WTC11 (cell line): ENCODE data around the gene WSCD1. TPM values are rescaled to one million over a fixed set of nuclear protein-coding genes. Genes with fewer than 3 reads are reported as not detected.
A peak's percentile ranks its signal among the peaks of the same experiment; 100 is the strongest.

Experiments used
- ATAC-seq: fragments of 200-7000 bp; cut with Tn5 transposase; 2 replicates; pipeline ENCODE4 v1.10.0; 2021; ENCODE audit warnings: mild to moderate bottlenecking, moderate library complexity
- CTCF ChIA-PET: fragments of 300-600 bp; sonication (Branson Sonifier 250); formaldehyde crosslinking; loops from one replicate; lab custom pipeline; 2021; ENCODE audit warnings: antibody characterized with exemption; lab: Charles Lee
- POLR2A ChIA-PET: fragments of 350-600 bp; sonication (Branson Sonifier 250); formaldehyde crosslinking; loops from one replicate; lab custom pipeline; 2021; ENCODE audit warnings: antibody characterized with exemption; lab: Charles Lee
- DNase-seq: peaks from one replicate; pipeline ENCODE4 v3.0.0; 2021; ENCODE audit warnings: low spot score
- H3K27ac Mint-ChIP-seq: 2 replicates; pipeline ENCODE4 v1.8.0; 2021; ENCODE audit warnings: mixed read lengths
- H3K27me3 Mint-ChIP-seq: 2 replicates; pipeline ENCODE4 v1.8.0; 2021; ENCODE audit warnings: low read depth, mild to moderate bottlenecking, moderate library complexity, mixed read lengths
- H3K36me3 Mint-ChIP-seq: 2 replicates; pipeline ENCODE4 v1.8.0; 2021; ENCODE audit warnings: mixed read lengths
- H3K4me1 Mint-ChIP-seq: 2 replicates; pipeline ENCODE4 v1.8.0; 2022; ENCODE audit warnings: mixed read lengths
- H3K4me3 Mint-ChIP-seq: 2 replicates; pipeline ENCODE4 v1.8.0; 2021; ENCODE audit warnings: mild to moderate bottlenecking, moderate library complexity, mixed read lengths
- H3K9me3 Mint-ChIP-seq: 2 replicates; pipeline ENCODE4 v1.8.0; 2021; ENCODE audit warnings: mixed read lengths
- ARID4B ChIP-seq: sonication (generic); formaldehyde crosslinking; IDR thresholded peaks from 2 replicates; pipeline ENCODE4 v1.8.0; 2023; ENCODE audit warnings: missing genetic modification reagents, mild to moderate bottlenecking, borderline replicate concordance
- ATF2 ChIP-seq: sonication (generic); formaldehyde crosslinking; IDR thresholded peaks from 2 replicates; pipeline ENCODE4 v1.8.1; 2022; ENCODE audit warnings: low read depth, missing genetic modification reagents, borderline replicate concordance
- CREM ChIP-seq: sonication (generic); formaldehyde crosslinking; IDR thresholded peaks from 2 replicates; pipeline ENCODE4 v1.8.1; 2022; ENCODE audit warnings: mild to moderate bottlenecking, missing genetic modification reagents, moderate library complexity
- CTCF ChIP-seq: fragments of 200-600 bp; IDR thresholded peaks from 2 replicates; pipeline ENCODE4 v1.8.0; 2022; ENCODE audit warnings: antibody characterized with exemption
- E2F4 ChIP-seq: sonication (generic); formaldehyde crosslinking; IDR thresholded peaks from 2 replicates; pipeline ENCODE4 v1.8.1; 2022; ENCODE audit warnings: low read depth, mild to moderate bottlenecking, moderate library complexity, missing genetic modification reagents, borderline replicate concordance
- ESRRA ChIP-seq: sonication (generic); formaldehyde crosslinking; IDR thresholded peaks from 2 replicates; pipeline ENCODE4 v1.8.1; 2022; ENCODE audit warnings: mild to moderate bottlenecking, missing genetic modification reagents, borderline replicate concordance
- FOXK1 ChIP-seq: sonication (generic); formaldehyde crosslinking; IDR thresholded peaks from 2 replicates; pipeline ENCODE4 v1.8.0; 2022; ENCODE audit warnings: mild to moderate bottlenecking, moderate library complexity, missing genetic modification reagents
- GABPB1 ChIP-seq: sonication (generic); formaldehyde crosslinking; IDR thresholded peaks from 2 replicates; pipeline ENCODE4 v1.8.1; 2023; ENCODE audit warnings: mild to moderate bottlenecking, missing genetic modification reagents
- IRF2 ChIP-seq: sonication (generic); formaldehyde crosslinking; IDR thresholded peaks from 2 replicates; pipeline ENCODE4 v1.8.0; 2022; ENCODE audit warnings: low read depth, missing genetic modification reagents, borderline replicate concordance
- JAZF1 ChIP-seq: fragments of 250-450 bp; sonication (Bioruptor Pico); IDR thresholded peaks from 2 replicates; pipeline ENCODE4 v1.9.0; 2021; ENCODE audit warnings: moderate library complexity, mild to moderate bottlenecking, inconsistent platforms
- JUN ChIP-seq: sonication (generic); formaldehyde crosslinking; IDR thresholded peaks from 2 replicates; pipeline ENCODE4 v1.8.0; 2023; ENCODE audit warnings: mild to moderate bottlenecking, missing genetic modification reagents
- NFATC4 ChIP-seq: fragments of 250-450 bp; sonication (Bioruptor Pico); IDR thresholded peaks from 2 replicates; pipeline ENCODE4 v1.9.0; 2021; ENCODE audit warnings: mild to moderate bottlenecking
- PRRX2 ChIP-seq: fragments of 250-450 bp; sonication (Bioruptor Pico); IDR thresholded peaks from 2 replicates; pipeline ENCODE4 v1.8.0; 2021; ENCODE audit warnings: mild to moderate bottlenecking
- ZBTB21 ChIP-seq: sonication (generic); formaldehyde crosslinking; IDR thresholded peaks from 2 replicates; pipeline ENCODE4 v1.8.1; 2023; ENCODE audit warnings: mild to moderate bottlenecking, missing genetic modification reagents, borderline replicate concordance
- total RNA-seq: library from RNA; stranded (reverse); gene quantifications from 3 replicates; pipeline ENCODE4 v1.2.3, GENCODE V29; 2021
- TF ChIP-seq, protein P1 (sequence below): sonication (generic); formaldehyde crosslinking; IDR thresholded peaks from 2 replicates; pipeline ENCODE4 v1.8.1; 2022; ENCODE audit warnings: missing genetic modification reagents, borderline replicate concordance
- TF ChIP-seq, protein P2 (sequence below): sonication (generic); formaldehyde crosslinking; conservative IDR thresholded peaks from 2 replicates; pipeline ENCODE4 v1.8.1; 2023; ENCODE audit warnings: mild to moderate bottlenecking, low read depth, missing genetic modification reagents, moderate library complexity
- TF ChIP-seq, protein P3 (sequence below): sonication (generic); formaldehyde crosslinking; IDR thresholded peaks from 2 replicates; pipeline ENCODE4 v1.8.1; 2023; ENCODE audit warnings: mild to moderate bottlenecking, moderate library complexity, missing genetic modification reagents

The WSCD1 gene
- total RNA-seq, 1 experiment from 2014 or later: 57.5 TPM

DNA sequence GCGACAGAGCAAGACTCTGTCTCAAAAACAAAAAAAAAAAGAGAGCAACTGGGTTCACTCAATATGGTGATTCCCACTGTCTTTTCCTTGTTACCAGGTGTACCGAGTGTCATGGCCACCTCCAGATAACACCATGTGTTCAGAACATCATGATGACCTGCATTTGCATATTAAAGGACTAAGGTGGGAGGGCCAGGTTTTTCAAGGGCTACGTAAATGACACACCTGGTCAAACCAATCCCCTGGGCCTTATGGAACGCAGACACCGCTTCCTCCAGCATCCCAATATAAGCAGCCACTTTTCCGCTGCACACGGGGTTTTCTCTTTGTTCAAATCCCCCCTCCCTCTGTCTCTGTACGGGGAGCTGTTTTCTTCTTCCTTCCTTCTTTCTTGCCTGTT lies 29.3 kb downstream of the WSCD1 start:
- POLR2A ChIA-PET: no interaction called here
- H3K27ac Mint-ChIP-seq: peak overlapping the region; percentile 37
- DNase-seq (no peak), ATAC-seq (no peak)
- CTCF ChIA-PET: no interaction called here
- peaks cover 58% of the 10 kb centered on the region for H3K36me3 Mint-ChIP-seq
- no peaks in the 10 kb centered on the region for H3K27me3 Mint-ChIP-seq
- no peak for TF ChIP-seq ATF2 (CRISPR knock-in tag)
- no peak for TF ChIP-seq JAZF1 (CRISPR knock-in tag)
- TF ChIP-seq NFATC4 (CRISPR knock-in tag): no peak
- TF ChIP-seq, protein P1, sequence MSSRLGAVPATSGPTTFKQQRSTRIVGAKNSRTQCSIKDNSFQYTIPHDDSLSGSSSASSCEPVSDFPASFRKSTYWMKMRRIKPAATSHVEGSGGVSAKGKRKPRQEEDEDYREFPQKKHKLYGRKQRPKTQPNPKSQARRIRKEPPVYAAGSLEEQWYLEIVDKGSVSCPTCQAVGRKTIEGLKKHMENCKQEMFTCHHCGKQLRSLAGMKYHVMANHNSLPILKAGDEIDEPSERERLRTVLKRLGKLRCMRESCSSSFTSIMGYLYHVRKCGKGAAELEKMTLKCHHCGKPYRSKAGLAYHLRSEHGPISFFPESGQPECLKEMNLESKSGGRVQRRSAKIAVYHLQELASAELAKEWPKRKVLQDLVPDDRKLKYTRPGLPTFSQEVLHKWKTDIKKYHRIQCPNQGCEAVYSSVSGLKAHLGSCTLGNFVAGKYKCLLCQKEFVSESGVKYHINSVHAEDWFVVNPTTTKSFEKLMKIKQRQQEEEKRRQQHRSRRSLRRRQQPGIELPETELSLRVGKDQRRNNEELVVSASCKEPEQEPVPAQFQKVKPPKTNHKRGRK (CRISPR knock-in tag): no peak
- TF ChIP-seq JUN (CRISPR knock-in tag): no peak
- no peak for TF ChIP-seq CTCF
- TF ChIP-seq FOXK1 (CRISPR knock-in tag): no peak
- TF ChIP-seq, protein P2, sequence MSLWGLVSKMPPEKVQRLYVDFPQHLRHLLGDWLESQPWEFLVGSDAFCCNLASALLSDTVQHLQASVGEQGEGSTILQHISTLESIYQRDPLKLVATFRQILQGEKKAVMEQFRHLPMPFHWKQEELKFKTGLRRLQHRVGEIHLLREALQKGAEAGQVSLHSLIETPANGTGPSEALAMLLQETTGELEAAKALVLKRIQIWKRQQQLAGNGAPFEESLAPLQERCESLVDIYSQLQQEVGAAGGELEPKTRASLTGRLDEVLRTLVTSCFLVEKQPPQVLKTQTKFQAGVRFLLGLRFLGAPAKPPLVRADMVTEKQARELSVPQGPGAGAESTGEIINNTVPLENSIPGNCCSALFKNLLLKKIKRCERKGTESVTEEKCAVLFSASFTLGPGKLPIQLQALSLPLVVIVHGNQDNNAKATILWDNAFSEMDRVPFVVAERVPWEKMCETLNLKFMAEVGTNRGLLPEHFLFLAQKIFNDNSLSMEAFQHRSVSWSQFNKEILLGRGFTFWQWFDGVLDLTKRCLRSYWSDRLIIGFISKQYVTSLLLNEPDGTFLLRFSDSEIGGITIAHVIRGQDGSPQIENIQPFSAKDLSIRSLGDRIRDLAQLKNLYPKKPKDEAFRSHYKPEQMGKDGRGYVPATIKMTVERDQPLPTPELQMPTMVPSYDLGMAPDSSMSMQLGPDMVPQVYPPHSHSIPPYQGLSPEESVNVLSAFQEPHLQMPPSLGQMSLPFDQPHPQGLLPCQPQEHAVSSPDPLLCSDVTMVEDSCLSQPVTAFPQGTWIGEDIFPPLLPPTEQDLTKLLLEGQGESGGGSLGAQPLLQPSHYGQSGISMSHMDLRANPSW: no peak
- TF ChIP-seq E2F4 (CRISPR knock-in tag): no peak
- TF ChIP-seq CREM (CRISPR knock-in tag): no peak
- no peak for TF ChIP-seq ARID4B
- no peak for TF ChIP-seq PRRX2 (CRISPR knock-in tag)
- TF ChIP-seq IRF2 (CRISPR knock-in tag): no peak
- TF ChIP-seq, protein P3, sequence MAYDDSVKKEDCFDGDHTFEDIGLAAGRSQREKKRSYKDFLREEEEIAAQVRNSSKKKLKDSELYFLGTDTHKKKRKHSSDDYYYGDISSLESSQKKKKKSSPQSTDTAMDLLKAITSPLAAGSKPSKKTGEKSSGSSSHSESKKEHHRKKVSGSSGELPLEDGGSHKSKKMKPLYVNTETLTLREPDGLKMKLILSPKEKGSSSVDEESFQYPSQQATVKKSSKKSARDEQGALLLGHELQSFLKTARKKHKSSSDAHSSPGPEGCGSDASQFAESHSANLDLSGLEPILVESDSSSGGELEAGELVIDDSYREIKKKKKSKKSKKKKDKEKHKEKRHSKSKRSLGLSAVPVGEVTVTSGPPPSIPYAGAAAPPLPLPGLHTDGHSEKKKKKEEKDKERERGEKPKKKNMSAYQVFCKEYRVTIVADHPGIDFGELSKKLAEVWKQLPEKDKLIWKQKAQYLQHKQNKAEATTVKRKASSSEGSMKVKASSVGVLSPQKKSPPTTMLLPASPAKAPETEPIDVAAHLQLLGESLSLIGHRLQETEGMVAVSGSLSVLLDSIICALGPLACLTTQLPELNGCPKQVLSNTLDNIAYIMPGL: no peak
- TF ChIP-seq GABPB1 (CRISPR knock-in tag): no peak
- no peak for TF ChIP-seq ESRRA (CRISPR knock-in tag)
- no peak for TF ChIP-seq ZBTB21
- no peaks in the 10 kb centered on the region for H3K9me3 Mint-ChIP-seq
- H3K4me1 Mint-ChIP-seq: peaks cover 62% of the 10 kb centered on the region
- no peak overlapping the region for H3K4me3 Mint-ChIP-seq
